ENCODE measurements around the gene SLC24A3.
"Not testable (repeated sequence)": the region's sequence is repeated elsewhere in the genome, so short reads cannot be mapped to it uniquely, and the experiment has no call there.

SLC24A3 gene

DNA sequence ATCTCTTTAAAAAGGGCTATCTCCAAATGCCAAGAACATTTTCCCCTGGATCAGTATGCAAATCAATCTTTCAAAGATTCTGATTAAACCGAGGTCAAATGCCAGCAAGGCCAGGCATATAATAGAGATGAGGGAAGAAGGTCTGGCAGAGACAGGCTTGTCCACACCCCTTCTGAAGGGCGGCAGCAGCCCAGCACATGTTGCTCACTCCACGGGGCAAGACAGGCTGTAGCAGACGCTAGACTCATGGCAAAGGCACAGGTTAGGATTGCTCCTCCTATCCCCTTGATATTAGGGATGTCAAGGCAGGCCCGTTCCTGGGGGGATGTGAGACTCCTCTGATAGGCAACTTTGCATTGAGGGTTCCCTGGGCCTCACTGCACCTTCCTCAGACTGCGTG is 440.9 kb downstream of the SLC24A3 start:
- DNase-seq: no peak

GRCh38 chr20:19654921-19655320 is 442.5 kb downstream of the SLC24A3 start:
- DNase-seq: no peak

DNA sequence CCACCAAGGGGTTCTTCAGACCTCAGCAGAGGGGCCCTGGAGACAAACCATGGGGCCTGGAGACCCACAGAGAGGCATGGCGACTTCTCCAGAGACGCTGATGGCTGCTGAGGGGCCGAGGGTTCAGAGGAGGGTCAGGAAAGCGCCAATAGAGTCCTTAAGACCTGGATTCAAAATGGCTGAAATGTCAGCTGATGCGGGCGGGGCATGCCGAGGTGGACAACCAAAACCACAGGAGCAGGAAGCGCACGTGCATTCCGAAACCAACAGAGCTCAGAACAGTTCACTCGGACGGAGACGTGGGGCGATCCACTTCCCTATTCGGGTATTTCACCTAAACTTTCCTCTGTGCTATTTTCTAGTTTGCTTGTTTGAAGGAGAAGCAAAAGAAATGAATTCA is 445.7 kb downstream of the SLC24A3 start:
- peak; percentile 2 for DNase-seq

- DNase-seq: no peak
Measured at GRCh38 chr20:19659448-19659847, 447.0 kb downstream of the SLC24A3 start.

DNA sequence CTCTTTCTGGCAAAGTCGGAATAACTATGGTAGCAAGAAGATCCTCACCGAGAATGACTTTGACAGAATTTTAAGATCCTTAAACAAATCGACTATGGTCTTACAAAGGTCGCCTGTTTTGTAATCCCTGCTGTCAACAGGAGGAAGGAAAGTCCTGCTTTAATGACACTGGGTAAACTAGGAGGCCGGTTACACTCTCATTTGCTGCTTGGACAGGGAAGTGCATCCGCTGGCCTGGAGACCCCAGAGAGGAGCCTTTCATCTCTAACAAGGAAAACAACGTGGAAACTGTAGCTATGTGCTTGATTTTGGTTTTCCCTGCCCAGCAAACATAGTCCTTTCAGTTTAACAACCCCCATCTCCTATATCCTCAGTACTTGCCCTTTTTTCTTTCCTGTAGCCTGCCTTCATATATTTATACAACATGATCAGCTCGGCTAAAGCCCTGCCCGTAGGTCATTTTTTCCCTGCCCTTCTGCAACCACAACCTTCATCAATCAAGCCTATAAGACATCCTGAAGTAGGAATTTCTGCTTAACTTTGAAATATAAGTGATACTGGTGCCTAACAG is 448.5 kb downstream of the SLC24A3 start:
- no peak for DNase-seq

- peak; percentile 40 for DNase-seq
Measured at GRCh38 chr20:19661717-19662636, 449.5 kb downstream of the SLC24A3 start.

DNA sequence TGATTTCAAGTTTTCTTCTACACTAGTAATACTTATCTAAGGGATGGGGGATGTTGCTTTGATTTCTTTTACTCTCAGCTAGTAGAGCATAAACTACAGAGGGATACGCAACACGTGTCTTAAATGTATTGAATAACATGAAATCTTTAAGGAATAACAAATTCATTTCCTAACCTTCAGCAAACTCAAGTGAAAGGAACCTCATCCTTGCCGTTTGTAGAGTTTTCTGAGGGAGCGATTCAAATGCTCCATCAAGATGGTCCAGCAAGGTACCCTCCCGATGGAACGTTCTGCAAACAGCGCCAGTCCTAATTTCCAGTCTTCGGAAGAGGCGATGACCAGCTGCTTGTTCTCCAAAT is 450.2 kb downstream of the SLC24A3 start:
- no peak for DNase-seq

DNA sequence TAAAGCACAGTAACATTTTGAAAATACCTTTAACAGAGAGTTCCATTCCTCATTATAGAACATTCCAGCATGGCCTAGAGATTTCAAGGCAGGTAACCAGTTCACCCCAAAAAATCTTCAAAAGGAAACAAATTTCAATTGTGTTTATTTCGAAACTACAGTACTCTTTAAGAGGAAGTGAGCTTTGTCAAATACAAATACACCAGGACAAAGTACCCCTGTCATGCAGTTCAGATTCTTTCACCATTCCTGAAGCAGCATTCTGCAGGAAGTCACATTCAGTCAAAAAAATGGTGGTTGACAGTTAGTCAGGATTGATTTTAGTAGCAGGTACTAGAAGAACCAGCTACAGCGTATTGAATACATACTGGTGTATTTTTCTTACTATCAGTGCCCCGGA is 456.0 kb downstream of the SLC24A3 start:
- no peak for DNase-seq

DNA sequence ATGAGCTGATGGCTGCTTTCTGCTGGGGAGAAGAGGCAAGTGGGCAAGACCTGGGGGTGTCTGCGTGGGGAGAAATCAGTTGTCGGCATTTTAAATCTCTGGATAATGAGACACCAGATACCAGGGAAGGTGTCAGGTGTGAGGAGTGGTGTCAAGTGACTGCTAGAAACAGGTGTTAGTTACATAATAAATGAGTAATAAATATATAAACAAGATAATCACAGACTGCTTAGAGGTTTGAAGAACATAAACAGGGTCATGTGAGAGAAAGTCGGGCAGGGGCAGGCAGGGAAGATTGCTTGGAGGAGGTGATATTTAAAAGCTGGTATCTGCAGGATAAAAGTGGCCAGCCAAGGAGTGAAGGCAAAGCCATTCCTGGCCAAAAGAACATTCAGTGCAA is 458.4 kb downstream of the SLC24A3 start:
- no peak for DNase-seq

DNA sequence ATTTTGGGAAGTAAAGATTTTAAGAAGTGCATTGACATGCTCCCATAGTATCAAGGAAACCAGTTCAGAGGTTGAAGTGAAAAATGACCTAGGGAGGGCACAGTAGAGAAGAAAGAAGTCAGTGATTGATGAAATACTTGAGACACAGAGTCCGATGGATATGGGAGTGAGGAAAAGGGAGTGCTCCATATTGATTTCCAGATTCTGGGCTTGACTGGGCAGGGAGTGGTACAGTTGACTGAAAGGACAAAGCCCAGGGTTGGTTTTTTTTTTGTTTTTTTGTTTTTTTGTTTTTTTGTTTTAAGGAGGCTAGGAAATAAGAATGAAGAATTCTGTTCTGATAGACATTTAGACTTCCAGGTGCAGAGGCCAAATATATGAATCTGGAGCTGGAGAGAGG is 458.9 kb downstream of the SLC24A3 start:
- no peak for DNase-seq

- no peak for DNase-seq
Measured at GRCh38 chr20:19672498-19672897, 460.1 kb downstream of the SLC24A3 start.

DNA sequence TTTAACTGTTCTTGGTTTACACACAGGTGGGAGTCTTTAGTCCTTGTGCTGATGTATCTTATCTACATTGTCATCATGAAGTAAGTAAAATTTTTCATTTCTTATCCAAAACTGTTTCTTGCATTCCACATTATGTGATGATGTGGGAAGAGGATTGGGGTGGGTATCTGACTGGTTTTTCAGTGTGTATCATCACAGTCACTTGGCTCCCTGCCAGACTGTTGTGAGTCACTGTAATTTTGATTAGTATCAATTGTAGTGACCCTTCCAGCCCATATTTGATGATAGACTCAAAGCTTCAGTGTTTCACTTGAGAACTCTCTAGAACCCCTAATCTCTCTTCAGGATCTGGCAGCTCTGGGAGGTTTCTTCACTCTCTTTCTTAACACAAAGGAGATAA is 461.1 kb downstream of the SLC24A3 start:
- DNase-seq: no peak

DNA sequence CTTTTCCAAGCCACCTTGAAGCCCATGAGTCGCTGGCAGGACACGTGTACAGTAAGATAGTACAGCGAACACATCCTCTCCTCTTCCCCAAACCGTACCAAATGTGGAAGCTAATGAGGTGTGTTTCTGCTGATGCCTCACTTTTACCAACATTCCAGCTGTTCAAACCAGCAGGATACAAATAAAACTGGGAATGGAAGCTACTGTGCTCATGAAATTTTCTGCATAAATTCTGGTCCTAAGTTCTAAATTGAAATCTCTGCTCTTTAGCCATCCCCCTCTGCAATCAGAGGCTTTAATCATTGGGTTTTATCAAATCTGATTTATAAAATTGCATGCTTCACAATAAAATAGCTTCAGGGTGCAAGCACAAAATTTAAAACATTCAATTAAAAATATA is 463.8 kb downstream of the SLC24A3 start:
- DNase-seq: no peak

DNA sequence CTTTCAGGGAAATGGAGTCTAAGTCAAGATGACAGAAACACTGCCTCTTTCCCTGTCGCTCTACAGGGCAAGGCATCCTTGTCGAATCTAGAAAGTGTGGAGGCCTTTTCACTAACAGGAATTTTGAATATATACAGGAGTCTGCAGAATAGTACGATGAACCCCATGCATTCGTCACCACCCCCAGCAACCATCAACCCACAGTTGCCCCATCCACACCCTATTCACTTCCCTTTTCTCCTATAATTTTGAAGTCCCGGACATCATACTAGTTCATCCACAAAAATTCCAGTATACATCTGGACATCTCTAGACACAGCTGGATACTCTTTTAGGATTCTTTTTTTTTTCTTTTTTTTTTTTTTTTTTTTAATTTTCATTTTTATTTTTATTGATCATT is 464.9 kb downstream of the SLC24A3 start:
- no peak for DNase-seq

GRCh38 chr20:19678591-19678990 is 466.1 kb downstream of the SLC24A3 start:
- not testable (repeated sequence) for DNase-seq

DNA sequence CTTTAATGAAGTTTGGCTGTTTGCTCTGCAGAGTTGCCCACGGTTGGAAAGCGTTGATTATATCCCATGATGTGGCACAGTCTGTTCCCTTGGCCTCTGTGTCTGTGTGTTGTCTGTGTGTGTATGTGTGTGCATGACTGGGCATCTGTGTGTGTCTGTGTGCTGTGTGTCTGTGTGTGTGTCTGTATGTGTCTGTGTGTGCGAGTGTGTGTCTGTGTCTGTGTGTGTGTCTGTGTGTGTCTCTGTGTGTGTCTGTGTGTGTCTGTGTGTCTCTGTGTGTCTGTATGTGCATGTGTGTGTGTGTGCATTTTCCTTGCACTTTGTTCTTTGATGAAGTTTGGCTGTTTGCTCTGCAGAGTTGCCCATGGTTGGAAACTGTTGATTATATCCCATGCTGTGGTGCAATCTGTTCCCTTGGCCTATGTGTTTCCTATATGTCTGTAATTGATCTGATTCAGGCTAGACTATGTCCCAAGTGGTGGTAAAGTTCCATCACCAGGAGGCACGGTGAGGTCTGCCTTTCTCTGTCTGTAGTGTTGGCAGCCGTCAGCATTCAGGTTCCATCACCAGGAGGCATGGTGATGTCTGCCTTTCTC is 467.6 kb downstream of the SLC24A3 start:
- DNase-seq: no peak

GRCh38 chr20:19682249-19682648 is 469.8 kb downstream of the SLC24A3 start:
- DNase-seq: no peak

DNA sequence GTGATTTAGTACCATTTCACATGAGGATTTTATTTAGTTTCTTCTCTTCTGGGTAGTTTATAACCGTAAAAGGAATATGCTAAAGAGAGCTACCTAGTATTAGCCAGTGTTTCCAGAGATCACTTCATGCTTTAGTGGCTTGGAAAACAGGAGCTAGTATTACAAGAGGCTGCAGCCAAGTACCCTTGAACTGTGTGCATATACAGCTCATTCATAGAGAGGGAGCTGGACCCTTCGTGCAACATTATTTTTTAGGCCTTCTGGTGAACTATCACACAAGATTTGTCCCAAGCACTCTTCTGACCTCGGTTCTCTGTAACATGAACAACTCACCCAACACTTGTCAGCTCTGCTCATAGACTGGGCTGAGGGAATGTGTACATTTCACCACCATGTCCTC is 470.7 kb downstream of the SLC24A3 start:
- DNase-seq: no peak

- no peak for DNase-seq
Measured at GRCh38 chr20:19683822-19684221, 471.4 kb downstream of the SLC24A3 start.

DNA sequence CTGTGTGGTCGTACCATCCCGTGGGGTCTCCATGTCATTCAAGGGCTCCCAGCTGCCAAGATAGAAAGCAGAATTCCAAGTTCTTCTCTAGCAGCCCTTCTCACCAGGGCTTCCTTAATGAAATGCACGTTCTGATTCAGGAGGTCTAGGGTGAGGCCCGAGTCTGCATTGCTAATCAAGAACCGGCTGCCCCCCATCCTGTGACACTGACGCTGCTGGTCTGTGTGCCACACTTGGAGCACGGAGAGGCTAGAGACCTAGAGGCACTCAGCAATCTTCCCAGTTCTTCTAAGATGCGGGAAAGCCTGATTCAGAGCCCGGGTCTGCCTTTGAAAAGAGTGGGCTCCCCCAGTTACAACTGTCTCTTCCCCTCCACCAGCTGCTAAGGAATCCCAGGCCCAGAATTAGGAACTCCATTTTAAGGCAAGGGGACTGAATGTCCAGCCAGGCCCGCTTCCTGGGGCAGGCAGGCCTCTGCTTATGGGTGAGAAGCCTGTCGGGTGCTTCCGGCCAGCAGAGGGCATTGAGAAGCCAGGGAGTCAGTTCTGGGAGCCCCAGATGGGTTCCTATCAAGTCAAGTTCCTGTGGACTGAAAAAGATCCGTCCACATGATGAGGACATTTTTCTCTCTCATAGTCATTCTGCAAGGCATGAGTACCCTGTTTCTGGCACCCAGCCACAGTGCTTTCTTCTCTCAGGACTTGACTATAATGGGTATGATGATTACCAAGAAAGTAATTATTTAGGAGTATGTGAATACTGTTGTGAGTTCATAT is 475.8 kb downstream of the SLC24A3 start:
- DNase-seq: no peak

GRCh38 chr20:19690462-19690861 is 478.0 kb downstream of the SLC24A3 start:
- no peak for DNase-seq

DNA sequence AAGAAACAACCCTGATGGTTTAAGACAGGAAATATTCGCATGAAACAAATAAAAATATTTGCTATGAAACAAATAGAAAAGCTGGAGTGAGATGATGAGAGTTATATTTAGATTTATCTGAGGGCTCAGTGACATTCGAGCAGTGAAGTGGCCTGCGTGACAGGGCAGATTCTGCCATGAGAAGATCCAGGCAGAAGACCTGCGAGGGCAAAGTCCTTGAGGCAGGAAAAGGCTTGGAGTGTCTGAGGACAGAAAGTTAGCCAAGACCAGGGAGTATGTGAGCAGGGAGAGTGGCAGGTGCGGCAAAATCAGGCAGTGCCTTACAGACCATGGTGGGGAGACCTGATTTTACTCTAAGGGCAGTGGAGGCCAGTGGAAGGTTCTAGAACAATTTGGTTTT is 478.7 kb downstream of the SLC24A3 start:
- no peak for DNase-seq

DNA sequence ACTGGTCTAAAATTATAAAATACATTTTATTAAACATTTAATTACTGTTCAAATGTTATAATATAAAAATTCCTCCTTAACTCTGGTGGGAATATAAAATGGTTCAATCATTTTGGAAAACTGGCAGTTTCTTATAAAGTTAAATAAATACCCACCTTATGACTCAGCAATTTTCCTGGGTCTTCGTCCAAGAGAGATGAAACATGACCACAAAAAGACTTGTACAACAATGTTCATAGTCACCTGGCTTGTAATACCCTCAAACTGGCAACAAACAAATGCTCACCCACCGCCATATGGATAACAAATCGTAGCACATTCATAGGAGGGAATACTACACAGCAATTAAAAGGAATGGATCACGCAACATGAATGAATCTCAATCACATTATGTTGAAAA is 479.7 kb downstream of the SLC24A3 start:
- DNase-seq: no peak
